ENCODE measurements around the gene LHFPL2.

LHFPL2 gene

GRCh38 chr5:78660401-78660800 lies 11.8 kb upstream of the LHFPL2 start:
- H3K4me1 Mint-ChIP-seq = no peaks in the 10 kb centered on the region
- no peak overlapping the region for H3K4me3 Mint-ChIP-seq
- H3K27ac Mint-ChIP-seq (ENCODE audit: low read depth) = no peak overlapping the region
- no peaks in the 10 kb centered on the region for H3K9me3 Mint-ChIP-seq
- DNase-seq (ENCODE audit: low spot score in 2 of 2) (no peak), ATAC-seq (replicated peaks; ENCODE audit: extremely low read depth, poor library complexity, severe bottlenecking) (no peak)
- peaks cover 27% of the 10 kb centered on the region for H3K27me3 Mint-ChIP-seq
- H3K36me3 Mint-ChIP-seq (ENCODE audit: insufficient read depth) = no peaks in the 10 kb centered on the region

GRCh38 chr5:78659714-78660113 lies 11.1 kb upstream of the LHFPL2 start:
- Mint-ChIP-seq H3K27me3 (peaks cover 23% of the 10 kb centered on the region), H3K9me3 (no peaks in the 10 kb centered on the region), H3K36me3 (ENCODE audit: insufficient read depth) (no peaks in the 10 kb centered on the region), H3K4me3 (no peak overlapping the region), H3K4me1 (no peaks in the 10 kb centered on the region), H3K27ac (ENCODE audit: low read depth) (no peak overlapping the region)
- ATAC-seq (replicated peaks; ENCODE audit: extremely low read depth, poor library complexity, severe bottlenecking) (no peak), DNase-seq (ENCODE audit: low spot score in 2 of 2) (no peak)

GRCh38 chr5:78659114-78659513 lies 10.5 kb upstream of the LHFPL2 start:
- Mint-ChIP-seq H3K4me3 (no peak overlapping the region), H3K36me3 (ENCODE audit: insufficient read depth) (no peaks in the 10 kb centered on the region), H3K4me1 (no peaks in the 10 kb centered on the region), H3K27me3 (peaks cover 26% of the 10 kb centered on the region), H3K9me3 (no peaks in the 10 kb centered on the region), H3K27ac (ENCODE audit: low read depth) (no peak overlapping the region)
- ATAC-seq (replicated peaks; ENCODE audit: extremely low read depth, poor library complexity, severe bottlenecking) = no peak
- DNase-seq (ENCODE audit: low spot score in 2 of 2) = no peak

- H3K9me3 Mint-ChIP-seq = no peaks in the 10 kb centered on the region
Measured at GRCh38 chr5:78657201-78657600, 8.6 kb upstream of the LHFPL2 start.

GRCh38 chr5:78655746-78656290 lies 7.2 kb upstream of the LHFPL2 start:
- no peak for ATAC-seq (replicated peaks; ENCODE audit: extremely low read depth, poor library complexity, severe bottlenecking)

More at GRCh38 chr5:78657201-78657600, 8.6 kb upstream of the LHFPL2 start:
- H3K27ac Mint-ChIP-seq (ENCODE audit: low read depth) = no peak overlapping the region
- H3K36me3 Mint-ChIP-seq (ENCODE audit: insufficient read depth) = no peaks in the 10 kb centered on the region
- no peaks in the 10 kb centered on the region for H3K4me1 Mint-ChIP-seq
- no peak overlapping the region for H3K4me3 Mint-ChIP-seq
- DNase-seq (ENCODE audit: low spot score in 2 of 2) = no peak
- peaks cover 36% of the 10 kb centered on the region for H3K27me3 Mint-ChIP-seq
- no peak for ATAC-seq (replicated peaks; ENCODE audit: extremely low read depth, poor library complexity, severe bottlenecking)

GRCh38 chr5:78654386-78654785 lies 5.8 kb upstream of the LHFPL2 start:
- Mint-ChIP-seq H3K36me3 (ENCODE audit: insufficient read depth) (no peaks in the 10 kb centered on the region), H3K4me3 (no peak overlapping the region), H3K9me3 (no peaks in the 10 kb centered on the region), H3K27me3 (peaks cover 46% of the 10 kb centered on the region), H3K27ac (ENCODE audit: low read depth) (no peak overlapping the region), H3K4me1 (peaks cover 6% of the 10 kb centered on the region)
- DNase-seq (ENCODE audit: low spot score in 2 of 2) (no peak), ATAC-seq (replicated peaks; ENCODE audit: extremely low read depth, poor library complexity, severe bottlenecking) (no peak)

More at GRCh38 chr5:78655746-78656290, 7.2 kb upstream of the LHFPL2 start:
- no peak overlapping the region for H3K27ac Mint-ChIP-seq (ENCODE audit: low read depth)
- DNase-seq (ENCODE audit: low spot score in 2 of 2) = no peak
- no peaks in the 10 kb centered on the region for H3K4me1 Mint-ChIP-seq
- no peaks in the 10 kb centered on the region for H3K36me3 Mint-ChIP-seq (ENCODE audit: insufficient read depth)
- peaks cover 40% of the 10 kb centered on the region for H3K27me3 Mint-ChIP-seq
- no peaks in the 10 kb centered on the region for H3K9me3 Mint-ChIP-seq
- H3K4me3 Mint-ChIP-seq = no peak overlapping the region

GRCh38 chr5:78653681-78654366 lies 5.3 kb upstream of the LHFPL2 start:
- no peak overlapping the region for H3K4me3 Mint-ChIP-seq
- ATAC-seq (replicated peaks; ENCODE audit: extremely low read depth, poor library complexity, severe bottlenecking) = no peak
- H3K36me3 Mint-ChIP-seq (ENCODE audit: insufficient read depth) = no peaks in the 10 kb centered on the region
- peaks cover 47% of the 10 kb centered on the region for H3K27me3 Mint-ChIP-seq
- peaks cover 6% of the 10 kb centered on the region for H3K4me1 Mint-ChIP-seq
- H3K27ac Mint-ChIP-seq (ENCODE audit: low read depth) = no peak overlapping the region
- no peaks in the 10 kb centered on the region for H3K9me3 Mint-ChIP-seq
- no peak for DNase-seq (ENCODE audit: low spot score in 2 of 2)

- Mint-ChIP-seq H3K4me3 (no peak overlapping the region), H3K27ac (ENCODE audit: low read depth) (no peak overlapping the region), H3K4me1 (peaks cover 6% of the 10 kb centered on the region), H3K36me3 (ENCODE audit: insufficient read depth) (no peaks in the 10 kb centered on the region), H3K27me3 (peaks cover 47% of the 10 kb centered on the region), H3K9me3 (no peaks in the 10 kb centered on the region)
- DNase-seq (ENCODE audit: low spot score in 2 of 2) (no peak), ATAC-seq (replicated peaks; ENCODE audit: extremely low read depth, poor library complexity, severe bottlenecking) (no peak)
Measured at GRCh38 chr5:78653031-78653430, 4.5 kb upstream of the LHFPL2 start.

- no peaks in the 10 kb centered on the region for H3K9me3 Mint-ChIP-seq
- no peak for ATAC-seq (replicated peaks; ENCODE audit: extremely low read depth, poor library complexity, severe bottlenecking)
- H3K4me3 Mint-ChIP-seq = no peak overlapping the region
- no peak for DNase-seq (ENCODE audit: low spot score in 2 of 2)
- peaks cover 51% of the 10 kb centered on the region for H3K27me3 Mint-ChIP-seq
- H3K4me1 Mint-ChIP-seq = peaks cover 18% of the 10 kb centered on the region
- no peak overlapping the region for H3K27ac Mint-ChIP-seq (ENCODE audit: low read depth)
- no peaks in the 10 kb centered on the region for H3K36me3 Mint-ChIP-seq (ENCODE audit: insufficient read depth)
Measured at GRCh38 chr5:78651468-78651867, 2.9 kb upstream of the LHFPL2 start.

GRCh38 chr5:78650531-78650930 lies 2.0 kb upstream of the LHFPL2 start:
- H3K27ac Mint-ChIP-seq (ENCODE audit: low read depth) = no peak overlapping the region
- no peak for DNase-seq (ENCODE audit: low spot score in 2 of 2)
- ATAC-seq (replicated peaks; ENCODE audit: extremely low read depth, poor library complexity, severe bottlenecking) = no peak
- peak overlapping the region; percentile 77 for H3K4me3 Mint-ChIP-seq
- H3K9me3 Mint-ChIP-seq = no peaks in the 10 kb centered on the region
- no peaks in the 10 kb centered on the region for H3K36me3 Mint-ChIP-seq (ENCODE audit: insufficient read depth)
- peaks cover 18% of the 10 kb centered on the region for H3K4me1 Mint-ChIP-seq
- peaks cover 59% of the 10 kb centered on the region for H3K27me3 Mint-ChIP-seq

GRCh38 chr5:78649861-78650496 lies 1.4 kb upstream of the LHFPL2 start:
- Mint-ChIP-seq H3K9me3 (no peaks in the 10 kb centered on the region), H3K36me3 (ENCODE audit: insufficient read depth) (no peaks in the 10 kb centered on the region), H3K4me1 (peaks cover 18% of the 10 kb centered on the region), H3K27me3 (peaks cover 65% of the 10 kb centered on the region), H3K27ac (ENCODE audit: low read depth) (no peak overlapping the region), H3K4me3 (peak overlapping the region; percentile 77)
- no peak for DNase-seq (ENCODE audit: low spot score in 2 of 2)
- no peak for ATAC-seq (replicated peaks; ENCODE audit: extremely low read depth, poor library complexity, severe bottlenecking)

GRCh38 chr5:78649211-78649695 lies 681 bp upstream of the LHFPL2 start:
- Mint-ChIP-seq H3K36me3 (ENCODE audit: insufficient read depth) (no peaks in the 10 kb centered on the region), H3K27ac (ENCODE audit: low read depth) (no peak overlapping the region), H3K4me1 (peaks cover 18% of the 10 kb centered on the region), H3K27me3 (peaks cover 70% of the 10 kb centered on the region), H3K9me3 (no peaks in the 10 kb centered on the region), H3K4me3 (peak overlapping the region; percentile 77)
- DNase-seq (ENCODE audit: low spot score in 2 of 2) (no peak), ATAC-seq (replicated peaks; ENCODE audit: extremely low read depth, poor library complexity, severe bottlenecking) (no peak)

GRCh38 chr5:78647838-78648358 lies 674 bp downstream of the LHFPL2 start:
- ATAC-seq (replicated peaks; ENCODE audit: extremely low read depth, poor library complexity, severe bottlenecking) (no peak), DNase-seq (ENCODE audit: low spot score in 2 of 2) (no peak)
- peak overlapping the region; percentile 66 for H3K4me3 Mint-ChIP-seq
- H3K9me3 Mint-ChIP-seq = no peaks in the 10 kb centered on the region
- no peak overlapping the region for H3K27ac Mint-ChIP-seq (ENCODE audit: low read depth)
- H3K36me3 Mint-ChIP-seq (ENCODE audit: insufficient read depth) = no peaks in the 10 kb centered on the region
- H3K4me1 Mint-ChIP-seq = peaks cover 18% of the 10 kb centered on the region
- H3K27me3 Mint-ChIP-seq = peaks cover 72% of the 10 kb centered on the region

All from central memory CD8-positive, alpha-beta T cell (primary cell).